GM12865 (cell line): ENCODE measurements around the gene CNIH1.

Source experiments
- DNase-seq: peaks from one replicate; pipeline ENCODE4 v3.0.0; 2010; ENCODE audit warnings: low read depth
- H3K4me3 ChIP-seq: 2 replicates; pipeline ENCODE4 v1.5.1; 2011; ENCODE audit warnings: mild to moderate bottlenecking, low read depth, low read length, control low read depth
- TF ChIP-seq, protein P1 (sequence below): IDR thresholded peaks from 2 replicates; pipeline ENCODE4 v1.5.1; 2011; ENCODE audit warnings: low read length, control low read depth, low read depth, inconsistent platforms; ENCODE audit not compliant: insufficient read depth; ENCODE audit errors: missing control alignments

CNIH1 gene

DNA sequence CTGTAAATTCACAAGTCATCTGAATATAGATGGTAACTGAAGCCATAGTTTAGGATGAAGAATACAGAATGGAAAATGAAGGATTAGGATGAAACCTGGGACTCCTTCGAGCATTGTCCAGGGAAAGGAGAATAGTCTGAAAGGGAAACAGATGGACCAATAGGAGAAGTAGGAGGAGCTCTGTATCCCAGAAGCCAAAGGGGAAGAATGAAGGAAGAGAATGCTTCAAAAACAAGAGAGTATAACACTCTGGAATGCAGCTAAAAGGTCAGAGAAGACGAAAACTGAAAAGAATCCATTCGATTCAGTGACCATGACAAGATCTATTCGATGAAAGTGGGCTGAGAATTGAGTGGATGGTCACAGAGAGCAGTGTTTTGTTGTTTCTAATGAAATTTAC lies 46.6 kb upstream of the CNIH1 start:
- peak overlapping the region; percentile 71 for H3K4me3 ChIP-seq
- no peak for DNase-seq
- TF ChIP-seq, protein P1, sequence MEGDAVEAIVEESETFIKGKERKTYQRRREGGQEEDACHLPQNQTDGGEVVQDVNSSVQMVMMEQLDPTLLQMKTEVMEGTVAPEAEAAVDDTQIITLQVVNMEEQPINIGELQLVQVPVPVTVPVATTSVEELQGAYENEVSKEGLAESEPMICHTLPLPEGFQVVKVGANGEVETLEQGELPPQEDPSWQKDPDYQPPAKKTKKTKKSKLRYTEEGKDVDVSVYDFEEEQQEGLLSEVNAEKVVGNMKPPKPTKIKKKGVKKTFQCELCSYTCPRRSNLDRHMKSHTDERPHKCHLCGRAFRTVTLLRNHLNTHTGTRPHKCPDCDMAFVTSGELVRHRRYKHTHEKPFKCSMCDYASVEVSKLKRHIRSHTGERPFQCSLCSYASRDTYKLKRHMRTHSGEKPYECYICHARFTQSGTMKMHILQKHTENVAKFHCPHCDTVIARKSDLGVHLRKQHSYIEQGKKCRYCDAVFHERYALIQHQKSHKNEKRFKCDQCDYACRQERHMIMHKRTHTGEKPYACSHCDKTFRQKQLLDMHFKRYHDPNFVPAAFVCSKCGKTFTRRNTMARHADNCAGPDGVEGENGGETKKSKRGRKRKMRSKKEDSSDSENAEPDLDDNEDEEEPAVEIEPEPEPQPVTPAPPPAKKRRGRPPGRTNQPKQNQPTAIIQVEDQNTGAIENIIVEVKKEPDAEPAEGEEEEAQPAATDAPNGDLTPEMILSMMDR = no peak

DNA sequence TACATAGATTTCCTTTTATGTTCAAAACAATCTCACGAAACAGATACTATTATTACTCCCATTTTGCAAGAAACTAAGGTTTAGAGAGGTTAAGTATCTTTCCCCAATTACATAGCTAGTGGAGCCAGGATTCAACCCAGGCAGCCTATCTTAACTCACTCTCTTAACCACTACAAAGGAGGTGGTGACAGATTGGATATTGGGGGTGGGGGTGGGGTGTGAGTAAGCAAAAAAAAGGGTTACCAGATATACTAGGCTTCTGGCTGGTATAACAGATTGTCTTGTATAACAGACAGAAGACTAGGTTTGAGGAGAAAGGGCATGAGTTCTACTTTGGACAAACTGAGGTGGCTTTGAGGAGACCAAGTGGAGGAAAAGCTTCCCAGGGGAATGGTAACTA lies 45.5 kb upstream of the CNIH1 start:
- TF ChIP-seq, protein P1 = no peak
- DNase-seq = no peak
- no peak overlapping the region for H3K4me3 ChIP-seq

GRCh38 chr14:54483846-54484245 lies 42.7 kb upstream of the CNIH1 start:
- peak overlapping the region; percentile 61 for H3K4me3 ChIP-seq

DNA sequence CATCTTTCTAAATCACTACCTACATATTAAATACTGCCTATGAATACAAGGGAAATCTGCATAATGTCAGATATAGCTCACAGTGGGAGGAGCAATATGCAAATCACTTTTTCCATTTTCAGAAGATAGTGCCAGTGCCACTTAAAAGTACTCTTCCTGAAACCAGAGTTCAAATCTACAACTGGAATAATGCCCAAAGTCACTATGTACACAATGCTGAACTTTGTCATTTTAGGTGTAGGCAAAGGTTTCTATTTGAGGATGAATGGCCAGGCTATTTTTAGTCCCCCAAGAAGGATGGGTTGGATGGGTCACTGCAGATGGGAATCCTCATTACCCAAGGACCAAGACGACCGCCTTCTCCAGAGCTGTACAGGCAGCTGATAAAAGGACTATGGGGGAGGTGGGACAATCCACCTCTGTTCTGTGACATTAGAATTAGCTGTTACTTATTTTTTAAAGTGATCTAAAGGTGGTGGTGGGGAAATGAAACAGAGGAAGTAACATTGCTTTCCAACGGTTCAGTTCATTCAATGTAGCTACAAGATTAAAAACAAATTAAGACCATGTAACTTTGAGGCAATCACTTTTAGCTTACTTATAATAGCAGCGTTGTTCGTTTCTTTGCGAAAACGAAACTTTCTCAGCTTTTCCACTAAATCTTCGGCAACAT lies 42.0 kb upstream of the CNIH1 start:
- peak overlapping the region; percentile 61 for H3K4me3 ChIP-seq
- DNase-seq = no peak
- TF ChIP-seq, protein P1 = no peak

More at GRCh38 chr14:54483846-54484245, 42.7 kb upstream of the CNIH1 start:
- TF ChIP-seq, protein P1 = no peak
- DNase-seq = no peak

- H3K4me3 ChIP-seq = no peak overlapping the region
- TF ChIP-seq, protein P1 = no peak
- no peak for DNase-seq
Measured at GRCh38 chr14:54481695-54482094, 40.5 kb upstream of the CNIH1 start.

DNA sequence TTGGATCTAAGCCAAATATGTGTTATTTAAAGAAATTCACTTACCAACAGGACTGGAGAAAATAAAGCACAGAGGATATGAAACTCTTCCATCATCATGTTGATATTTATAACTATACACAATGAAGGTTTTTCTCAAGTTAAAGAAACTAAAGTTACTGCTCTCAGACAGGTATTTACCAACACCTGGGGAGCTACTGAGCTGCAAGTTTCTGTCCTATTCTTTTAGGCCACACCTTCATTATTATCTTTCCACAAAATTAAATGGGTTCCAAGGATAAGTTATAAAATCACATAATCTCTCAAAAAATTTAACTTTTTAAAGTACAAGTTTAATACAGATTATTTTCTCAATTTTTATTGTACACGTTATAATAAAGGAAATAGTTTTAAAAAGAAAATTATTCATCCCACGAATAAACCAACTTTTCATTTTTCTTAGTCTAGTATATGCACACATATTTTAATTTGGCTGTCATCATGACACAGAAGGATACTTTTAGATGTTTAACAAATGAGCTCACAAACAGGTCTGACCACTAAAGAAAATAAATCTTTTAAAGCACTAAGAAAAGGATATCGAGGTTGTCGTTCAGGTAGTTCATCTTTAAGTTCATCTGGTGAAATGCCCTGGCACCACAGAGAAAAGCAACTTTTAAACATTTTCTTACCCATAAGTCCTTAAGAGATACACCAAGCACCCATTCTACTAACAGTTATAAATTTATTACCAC lies 39.8 kb upstream of the CNIH1 start:
- TF ChIP-seq, protein P1 = no peak
- DNase-seq = no peak
- H3K4me3 ChIP-seq = no peak overlapping the region
